Natural killer cell (primary cell): ENCODE results near the gene KDM7A. TPM values are rescaled to one million over a fixed set of nuclear protein-coding genes. Genes with fewer than 3 reads are reported as not detected.
A peak's percentile ranks its signal among the peaks of the same experiment; 100 is the strongest.

ENCODE experiments used
- ATAC-seq, 3 donors: fragments of 150-1000 bp in 2 of 3; fragments of 200-7000 bp in 1 of 3; cut with Tn5 transposase; 1 replicate in 1 of 3; 2 replicates in 2 of 3; pipeline ENCODE4 v1.10.0; 2021; ENCODE audit warnings: mild to moderate bottlenecking in 2 of 3, moderate library complexity in 2 of 3
- DNase-seq, 2 donors: peaks; one replicate each; pipeline versions ENCODE4 v3.0.0 to v3.0.0-alpha.2; 2013 to 2021; ENCODE audit warnings: mixed read lengths in 1 of 2
- H3K27ac ChIP-seq: one replicate; pipeline ENCODE4 v1.5.1; 2013; ENCODE audit warnings: mild to moderate bottlenecking, low read length
- H3K27me3 ChIP-seq: one replicate; pipeline ENCODE4 v1.6.1; 2013; ENCODE audit warnings: low read length; ENCODE audit not compliant: control insufficient read depth, insufficient read depth
- H3K36me3 ChIP-seq: one replicate; pipeline ENCODE4 v1.6.1; 2013; ENCODE audit warnings: low read length; ENCODE audit not compliant: control insufficient read depth, insufficient read depth
- H3K4me1 ChIP-seq: one replicate; pipeline ENCODE4 v1.6.1; 2013; ENCODE audit warnings: low read length; ENCODE audit not compliant: control insufficient read depth, insufficient read depth
- H3K4me3 ChIP-seq: one replicate; pipeline ENCODE4 v1.5.1; 2013; ENCODE audit warnings: low read length
- H3K9me3 ChIP-seq: one replicate; pipeline ENCODE4 v1.6.1; 2013; ENCODE audit warnings: low read length; ENCODE audit not compliant: control insufficient read depth, insufficient read depth
- H3K27ac Mint-ChIP-seq, 2 donors: one replicate each; pipeline ENCODE4 v1.8.0; 2022; ENCODE audit warnings: mild to moderate bottlenecking in 2 of 2, mixed read lengths in 2 of 2, moderate library complexity in 1 of 2
- H3K27me3 Mint-ChIP-seq, 2 donors: one replicate each; pipeline ENCODE4 v1.8.0; 2022; ENCODE audit warnings: low read depth in 2 of 2, mixed read lengths in 2 of 2
- H3K36me3 Mint-ChIP-seq: one replicate; pipeline ENCODE4 v1.8.0; 2022; ENCODE audit warnings: mixed read lengths
- H3K4me1 Mint-ChIP-seq, 2 donors: one replicate each; pipeline ENCODE4 v1.8.0; 2022; ENCODE audit warnings: mixed read lengths in 2 of 2
- H3K4me3 Mint-ChIP-seq: one replicate; pipeline ENCODE4 v1.8.0; 2022; ENCODE audit warnings: mild to moderate bottlenecking, moderate library complexity, mixed read lengths
- H3K9me3 Mint-ChIP-seq, 2 donors: one replicate each; pipeline ENCODE4 v1.8.0; 2022; ENCODE audit warnings: mixed read lengths in 2 of 2
- WGBS: methylation state at CpG from one replicate; pipeline ENCODE4 v1.1.7; 2013; ENCODE audit warnings: missing lambda C conversion rate; ENCODE audit not compliant: insufficient coverage; 5-methylcytosine and 5-hydroxymethylcytosine counted together
- intact Hi-C: fragments of 100-400 bp; cut with micrococcal nuclease; formaldehyde crosslinking; loops from one replicate; pipeline ENCODE4 v1.14.2; 2022
- total RNA-seq, 4 donors: library from RNA; stranded (reverse); fragments of 120-200 nt in 1 of 4; gene quantifications; one replicate each; pipeline versions ENCODE4 v1.2.3 to v1.2.4, GENCODE V29; 2013 to 2022
- TF ChIP-seq, protein P1 (sequence below): fragments of 200-600 bp; IDR thresholded peaks from one replicate; pipeline ENCODE4 v1.8.0; 2022; ENCODE audit warnings: antibody characterized with exemption

KDM7A gene
- total RNA-seq, 3 donors from 2014 or later (not counting 1 experiment from before 2014, with no cell fraction given) = 25.2 to 38.1 (median 36.1) TPM

- H3K4me1 ChIP-seq = peaks cover 15% of the 10 kb centered on the region
- intact Hi-C loops = no loop called here
- Mint-ChIP-seq H3K4me3 (no peak overlapping the region), H3K27ac (no peak overlapping the region), H3K27me3 (peaks cover 0 to 6% of the 10 kb centered on the region in 2 donors), H3K4me1 (peaks cover 43 to 46% of the 10 kb centered on the region in 2 donors), H3K36me3 (no peaks in the 10 kb centered on the region), H3K9me3 (no peaks in the 10 kb centered on the region)
- H3K27me3 ChIP-seq = no peaks in the 10 kb centered on the region
- no peaks in the 10 kb centered on the region for H3K36me3 ChIP-seq
- ATAC-seq (no peak), DNase-seq (no peak)
- no peak overlapping the region for H3K27ac ChIP-seq
- 94% methylated on average over 7 of the region's 7 CpGs for WGBS
- H3K4me3 ChIP-seq = no peak overlapping the region
- TF ChIP-seq, protein P1, sequence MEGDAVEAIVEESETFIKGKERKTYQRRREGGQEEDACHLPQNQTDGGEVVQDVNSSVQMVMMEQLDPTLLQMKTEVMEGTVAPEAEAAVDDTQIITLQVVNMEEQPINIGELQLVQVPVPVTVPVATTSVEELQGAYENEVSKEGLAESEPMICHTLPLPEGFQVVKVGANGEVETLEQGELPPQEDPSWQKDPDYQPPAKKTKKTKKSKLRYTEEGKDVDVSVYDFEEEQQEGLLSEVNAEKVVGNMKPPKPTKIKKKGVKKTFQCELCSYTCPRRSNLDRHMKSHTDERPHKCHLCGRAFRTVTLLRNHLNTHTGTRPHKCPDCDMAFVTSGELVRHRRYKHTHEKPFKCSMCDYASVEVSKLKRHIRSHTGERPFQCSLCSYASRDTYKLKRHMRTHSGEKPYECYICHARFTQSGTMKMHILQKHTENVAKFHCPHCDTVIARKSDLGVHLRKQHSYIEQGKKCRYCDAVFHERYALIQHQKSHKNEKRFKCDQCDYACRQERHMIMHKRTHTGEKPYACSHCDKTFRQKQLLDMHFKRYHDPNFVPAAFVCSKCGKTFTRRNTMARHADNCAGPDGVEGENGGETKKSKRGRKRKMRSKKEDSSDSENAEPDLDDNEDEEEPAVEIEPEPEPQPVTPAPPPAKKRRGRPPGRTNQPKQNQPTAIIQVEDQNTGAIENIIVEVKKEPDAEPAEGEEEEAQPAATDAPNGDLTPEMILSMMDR = no peak
- no peaks in the 10 kb centered on the region for H3K9me3 ChIP-seq
Observed at GRCh38 chr7:140080919-140081318, 95.9 kb downstream of the KDM7A start.

DNA sequence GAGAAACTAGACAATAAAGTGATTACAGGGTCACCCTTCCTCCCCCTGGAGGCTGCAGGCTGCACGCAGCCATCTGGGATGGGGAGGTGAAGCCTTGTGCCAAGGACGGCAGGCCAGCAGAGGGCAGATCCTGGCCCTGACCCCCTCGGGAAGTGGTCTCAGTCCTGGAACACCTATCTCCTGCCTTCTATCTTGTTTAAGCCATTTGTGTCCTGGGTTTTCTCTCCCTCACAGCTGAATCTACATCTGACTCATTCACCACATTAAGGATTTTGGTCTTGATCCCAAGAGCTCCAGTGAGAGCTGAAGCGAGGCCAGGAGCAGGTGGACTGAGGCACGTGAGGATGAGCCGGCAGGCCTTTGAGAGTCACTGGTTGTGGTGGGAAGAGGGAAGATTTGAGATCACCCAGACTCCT is 97.7 kb downstream of the KDM7A start:
- TF ChIP-seq, protein P1 = no peak
- no peaks in the 10 kb centered on the region for H3K9me3 Mint-ChIP-seq
- Histone ChIP-seq H3K36me3 (no peaks in the 10 kb centered on the region), H3K4me3 (no peak overlapping the region), H3K27ac (no peak overlapping the region), H3K9me3 (no peaks in the 10 kb centered on the region), H3K27me3 (no peaks in the 10 kb centered on the region), H3K4me1 (peaks cover 9% of the 10 kb centered on the region)
- no peak for ATAC-seq
- DNase-seq = no peak
- intact Hi-C loops = no loop called here
- H3K36me3 Mint-ChIP-seq = no peaks in the 10 kb centered on the region
- WGBS = 75% methylated on average over 6 of the region's 6 CpGs
- peaks cover 0 to 6% of the 10 kb centered on the region in 2 donors for H3K27me3 Mint-ChIP-seq
- H3K27ac Mint-ChIP-seq = no peak overlapping the region
- peaks cover 28 to 29% of the 10 kb centered on the region in 2 donors for H3K4me1 Mint-ChIP-seq
- no peak overlapping the region for H3K4me3 Mint-ChIP-seq

DNA sequence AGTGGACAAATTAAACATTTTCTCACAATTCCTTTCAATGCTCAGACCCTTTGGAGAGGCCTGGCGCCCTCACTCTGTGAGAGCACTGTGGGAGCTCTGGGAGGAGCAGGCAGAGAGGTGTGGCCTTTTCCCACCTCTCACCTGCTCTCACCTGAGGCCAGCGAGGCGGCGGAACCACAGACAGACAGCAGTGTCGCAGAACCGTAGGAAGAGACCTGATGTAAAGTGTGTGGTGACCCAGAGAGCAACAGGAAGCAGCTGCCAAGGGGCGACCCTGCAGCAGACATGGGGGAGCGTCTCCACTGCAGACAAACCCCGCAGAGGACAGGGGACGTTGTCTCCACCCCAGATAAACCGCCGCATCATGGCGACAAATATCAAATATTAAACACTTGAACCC is 98.4 kb downstream of the KDM7A start:
- H3K9me3 Mint-ChIP-seq = no peaks in the 10 kb centered on the region
- H3K36me3 Mint-ChIP-seq = no peaks in the 10 kb centered on the region
- H3K9me3 ChIP-seq = no peaks in the 10 kb centered on the region
- no peak overlapping the region for H3K27ac ChIP-seq
- no peak overlapping the region for H3K4me3 ChIP-seq
- ATAC-seq (peak in 2 of 3 donors; percentile 21 to 54), DNase-seq (no peak)
- WGBS = 45% methylated on average over 11 of the region's 13 CpGs
- peaks cover 21% of the 10 kb centered on the region in 2 donors for H3K4me1 Mint-ChIP-seq
- peaks cover 4% of the 10 kb centered on the region for H3K4me1 ChIP-seq
- H3K27ac Mint-ChIP-seq = no peak overlapping the region
- TF ChIP-seq, protein P1 = no peak
- intact Hi-C loops = no loop called here
- no peaks in the 10 kb centered on the region for H3K27me3 ChIP-seq
- peaks cover 0 to 6% of the 10 kb centered on the region in 2 donors for H3K27me3 Mint-ChIP-seq
- no peak overlapping the region for H3K4me3 Mint-ChIP-seq
- H3K36me3 ChIP-seq = no peaks in the 10 kb centered on the region

- Histone ChIP-seq H3K27me3 (no peaks in the 10 kb centered on the region), H3K9me3 (no peaks in the 10 kb centered on the region), H3K36me3 (no peaks in the 10 kb centered on the region), H3K4me3 (no peak overlapping the region), H3K27ac (no peak overlapping the region), H3K4me1 (no peaks in the 10 kb centered on the region)
- ATAC-seq (no peak), DNase-seq (no peak)
- Mint-ChIP-seq H3K36me3 (no peaks in the 10 kb centered on the region), H3K27ac (no peak overlapping the region), H3K4me1 (peaks cover 5% of the 10 kb centered on the region in 2 donors), H3K9me3 (no peaks in the 10 kb centered on the region), H3K4me3 (no peak overlapping the region), H3K27me3 (peaks cover 1 to 2% of the 10 kb centered on the region in 2 donors)
- WGBS = 80% methylated on average over 6 of the region's 6 CpGs
- TF ChIP-seq, protein P1 = no peak
- intact Hi-C loops = no loop called here
Observed at GRCh38 chr7:140074780-140075179, 102.0 kb downstream of the KDM7A start.
